Left lung (tissue), 10 donors: ENCODE measurements around the gene KCNE1. TPM values are rescaled to one million over a fixed set of nuclear protein-coding genes. Genes with fewer than 3 reads are reported as not detected.

Experiments
- ATAC-seq: fragments of 200-7000 bp; cut with Tn5 transposase; one replicate; pipeline ENCODE4 v1.9.1; 2020; ENCODE audit warnings: moderate library complexity
- DNase-seq, 4 donors: peaks; one replicate each; pipeline ENCODE4 v3.0.0-alpha.2; 2013 to 2020
- H3K27ac ChIP-seq, 2 donors: fragments of 200-600 bp; sonication (generic) in 1 of 2; one replicate each; pipeline versions ENCODE4 v1.5.0 to v1.8.0; 2020 to 2021
- H3K27me3 ChIP-seq, 2 donors: fragments of 200-600 bp; sonication (generic) in 1 of 2; one replicate each; pipeline versions ENCODE4 v1.5.0 to v1.8.0; 2020 to 2021
- H3K36me3 ChIP-seq, 2 donors: fragments of 200-600 bp; sonication (generic) in 1 of 2; one replicate each; pipeline versions ENCODE4 v1.5.0 to v1.8.0; 2020 to 2021
- H3K4me1 ChIP-seq, 2 donors: fragments of 200-600 bp; one replicate each; pipeline ENCODE4 v1.8.0; 2021
- H3K4me3 ChIP-seq, 2 donors: fragments of 200-600 bp; sonication (generic) in 1 of 2; one replicate each; pipeline versions ENCODE4 v1.5.0 to v1.8.0; 2020 to 2021; ENCODE audit warnings: mild to moderate bottlenecking in 1 of 2
- H3K9me3 ChIP-seq, 2 donors: fragments of 200-600 bp; sonication (generic) in 1 of 2; one replicate each; pipeline versions ENCODE4 v1.5.0 to v1.8.0; 2020 to 2021
- intact Hi-C, 2 donors: fragments of 100-400 bp; cut with DNase I; formaldehyde crosslinking; loops; one replicate each; pipeline versions ENCODE4 v1.11.2 to v1.14.2; 2022
- polyA plus RNA-seq, 6 donors: library from polyadenylated mRNA; unstranded; fragments of 120-200 nt; gene quantifications; one replicate each; pipeline ENCODE4 v1.2.1, GENCODE V29; 2013; ENCODE audit not compliant: insufficient read length in 6 of 6
- total RNA-seq, 2 donors: library from RNA; stranded (reverse); fragmentation: NEBNext Ultra II Directional; extraction: Animal tissue kit (Norgen Biotek cat#: 25700); gene quantifications; one replicate each; pipeline ENCODE4 v1.2.1, GENCODE V29; 2021
- TF ChIP-seq, protein P1 (sequence below), 2 donors: fragments of 200-600 bp; sonication (generic) in 1 of 2; IDR thresholded peaks; one replicate each; pipeline versions ENCODE4 v1.5.0 to v1.8.0; 2021; ENCODE audit warnings: antibody characterized with exemption in 2 of 2
- donor health status: DM: no; HTN: yes; CAD: no.
- donor health status: DM: no; HTN: no; CAD: no.

The KCNE1 gene
- total and polyA plus RNA-seq, 8 donors = 0.19 to 21.2 (median 2.2) TPM

- Histone ChIP-seq H3K27me3 (no peaks in the 10 kb centered on the region), H3K4me1 (peaks cover 9 to 84% of the 10 kb centered on the region in 2 donors), H3K36me3 (peaks cover 2 to 29% of the 10 kb centered on the region in 2 donors), H3K27ac (peak overlapping the region in 1 of 2 donors; percentile 74), H3K9me3 (no peaks in the 10 kb centered on the region), H3K4me3 (peak overlapping the region in 1 of 2 donors; percentile 9)
- intact Hi-C loops = no loop called here
- DNase-seq (peak in 1 of 4 donors; percentile 60), ATAC-seq (peak; percentile 53)
- TF ChIP-seq, protein P1, sequence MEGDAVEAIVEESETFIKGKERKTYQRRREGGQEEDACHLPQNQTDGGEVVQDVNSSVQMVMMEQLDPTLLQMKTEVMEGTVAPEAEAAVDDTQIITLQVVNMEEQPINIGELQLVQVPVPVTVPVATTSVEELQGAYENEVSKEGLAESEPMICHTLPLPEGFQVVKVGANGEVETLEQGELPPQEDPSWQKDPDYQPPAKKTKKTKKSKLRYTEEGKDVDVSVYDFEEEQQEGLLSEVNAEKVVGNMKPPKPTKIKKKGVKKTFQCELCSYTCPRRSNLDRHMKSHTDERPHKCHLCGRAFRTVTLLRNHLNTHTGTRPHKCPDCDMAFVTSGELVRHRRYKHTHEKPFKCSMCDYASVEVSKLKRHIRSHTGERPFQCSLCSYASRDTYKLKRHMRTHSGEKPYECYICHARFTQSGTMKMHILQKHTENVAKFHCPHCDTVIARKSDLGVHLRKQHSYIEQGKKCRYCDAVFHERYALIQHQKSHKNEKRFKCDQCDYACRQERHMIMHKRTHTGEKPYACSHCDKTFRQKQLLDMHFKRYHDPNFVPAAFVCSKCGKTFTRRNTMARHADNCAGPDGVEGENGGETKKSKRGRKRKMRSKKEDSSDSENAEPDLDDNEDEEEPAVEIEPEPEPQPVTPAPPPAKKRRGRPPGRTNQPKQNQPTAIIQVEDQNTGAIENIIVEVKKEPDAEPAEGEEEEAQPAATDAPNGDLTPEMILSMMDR (IDR thresholded peaks at IDR 0.05) = peak in 1 of 2 donors; percentile 51
Measured at GRCh38 chr21:34517491-34518245, 5.7 kb upstream of the KCNE1 start.

DNA sequence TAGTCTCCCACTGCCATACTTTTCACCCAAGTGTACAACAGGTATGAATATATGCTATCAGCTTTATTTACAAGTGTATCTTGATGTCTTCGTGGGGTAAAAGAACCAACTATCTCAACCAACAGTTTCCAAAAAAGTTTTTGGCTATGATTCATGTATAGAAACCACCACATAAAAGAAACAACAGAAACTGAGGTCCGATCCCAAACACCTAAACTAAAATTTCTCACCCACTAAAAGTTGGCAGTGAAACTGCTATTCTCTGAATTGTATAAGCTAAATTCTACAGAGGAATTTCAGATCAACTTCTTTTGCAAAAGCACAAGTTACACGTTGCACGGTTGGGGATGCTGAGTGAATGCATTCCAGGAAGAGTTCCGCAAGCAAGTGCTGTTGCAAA, 5.0 kb upstream of the KCNE1 start:
- Histone ChIP-seq H3K27me3 (no peaks in the 10 kb centered on the region), H3K27ac (peak overlapping the region in 1 of 2 donors; percentile 74), H3K4me1 (peaks cover 3 to 84% of the 10 kb centered on the region in 2 donors), H3K36me3 (peaks cover 2 to 29% of the 10 kb centered on the region in 2 donors), H3K9me3 (no peaks in the 10 kb centered on the region), H3K4me3 (peak overlapping the region in 1 of 2 donors; percentile 9)
- DNase-seq (no peak), ATAC-seq (no peak)
- intact Hi-C loops = no loop called here
- TF ChIP-seq, protein P1 (IDR thresholded peaks at IDR 0.05) = no peak

- H3K9me3 ChIP-seq = no peaks in the 10 kb centered on the region
- peak overlapping the region in 1 of 2 donors; percentile 89 for H3K27ac ChIP-seq
- TF ChIP-seq, protein P1 (IDR thresholded peaks at IDR 0.05) = no peak
- DNase-seq (no peak), ATAC-seq (no peak)
- H3K4me3 ChIP-seq = no peak overlapping the region
- peaks cover 4 to 72% of the 10 kb centered on the region in 2 donors for H3K4me1 ChIP-seq
- intact Hi-C loops = no loop called here
- H3K36me3 ChIP-seq = peaks cover 2 to 17% of the 10 kb centered on the region in 2 donors
- no peaks in the 10 kb centered on the region for H3K27me3 ChIP-seq
Measured at GRCh38 chr21:34514576-34515115, 2.6 kb upstream of the KCNE1 start.

- Histone ChIP-seq H3K27me3 (no peaks in the 10 kb centered on the region), H3K36me3 (peaks cover 2 to 20% of the 10 kb centered on the region in 2 donors), H3K4me1 (peaks cover 4 to 71% of the 10 kb centered on the region in 2 donors), H3K27ac (peak overlapping the region in 1 of 2 donors; percentile 89), H3K9me3 (no peaks in the 10 kb centered on the region), H3K4me3 (no peak overlapping the region)
- intact Hi-C loops = no loop called here
- peak in 2 of 4 donors; percentile 75 to 85 for DNase-seq
- TF ChIP-seq, protein P1 (IDR thresholded peaks at IDR 0.05) = no peak
- ATAC-seq = no peak
Measured at GRCh38 chr21:34513129-34513675, 1.2 kb upstream of the KCNE1 start.

DNA sequence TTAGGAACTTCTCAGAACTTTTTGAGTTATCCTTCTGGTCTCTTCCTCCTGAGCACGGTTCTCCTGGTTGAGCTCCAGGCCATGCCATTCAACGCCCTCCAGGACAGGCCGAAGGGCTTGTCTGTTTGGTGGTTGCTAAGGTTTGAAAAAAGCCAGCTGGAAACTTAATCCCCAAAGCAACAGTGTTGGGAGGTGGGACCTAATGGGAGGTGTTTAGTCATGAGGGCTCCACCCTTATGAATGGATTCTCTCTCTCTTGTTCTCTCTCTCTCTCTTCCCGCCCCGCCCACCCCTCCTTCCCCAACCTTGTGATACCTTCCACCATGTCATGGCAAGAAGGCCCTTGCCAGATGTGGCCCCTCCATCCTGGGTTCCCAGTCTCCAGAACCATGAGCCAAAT, 829 bp downstream of the KCNE1 start:
- Histone ChIP-seq H3K27me3 (no peaks in the 10 kb centered on the region), H3K27ac (peak overlapping the region; percentile 80 to 89), H3K4me1 (peaks cover 4 to 55% of the 10 kb centered on the region in 2 donors), H3K36me3 (peaks cover 0 to 41% of the 10 kb centered on the region in 2 donors), H3K9me3 (no peaks in the 10 kb centered on the region), H3K4me3 (peak overlapping the region in 1 of 2 donors; percentile 58)
- intact Hi-C loops = no loop called here
- TF ChIP-seq, protein P1 (IDR thresholded peaks at IDR 0.05) = no peak
- ATAC-seq (peak; percentile 22), DNase-seq (no peak)
